ENCODE results near the gene STRBP. TPM values are rescaled to one million over a fixed set of nuclear protein-coding genes. Genes with fewer than 3 reads are reported as not detected.
A peak's percentile ranks its signal among the peaks of the same experiment; 100 is the strongest.
"Not testable (repeated sequence)": the region's sequence is repeated elsewhere in the genome, so short reads cannot be mapped to it uniquely, and the experiment has no call there.

The STRBP gene
- total RNA-seq, 1 experiment from 2014 or later: 18.4 TPM

- DNase-seq (ENCODE audit: low spot score): no peak
Observed at GRCh38 chr9:123283048-123283408, 14.6 kb upstream of the STRBP start.

GRCh38 chr9:123282362-123283047 lies 14.1 kb upstream of the STRBP start:
- DNase-seq (ENCODE audit: low spot score): peak; percentile 22

GRCh38 chr9:123281659-123282350 lies 13.4 kb upstream of the STRBP start:
- no peak for DNase-seq (ENCODE audit: low spot score)

- DNase-seq (ENCODE audit: low spot score): not testable (repeated sequence)
Observed at GRCh38 chr9:123278879-123279493, 10.6 kb upstream of the STRBP start.

- no peak for DNase-seq (ENCODE audit: low spot score)
Observed at GRCh38 chr9:123278361-123278760, 10.0 kb upstream of the STRBP start.

- DNase-seq (ENCODE audit: low spot score): no peak
Observed at GRCh38 chr9:123276551-123276950, 8.2 kb upstream of the STRBP start.

- DNase-seq (ENCODE audit: low spot score): not testable (repeated sequence)
Observed at GRCh38 chr9:123271133-123271532, 2.7 kb upstream of the STRBP start.

- DNase-seq (ENCODE audit: low spot score): no peak
Observed at GRCh38 chr9:123269281-123269680, 895 bp upstream of the STRBP start.

- no peak for DNase-seq (ENCODE audit: low spot score)
Observed at GRCh38 chr9:123268199-123268464, 254 bp downstream of the STRBP start.

- no peak for DNase-seq (ENCODE audit: low spot score)
Observed at GRCh38 chr9:123267481-123268198, 746 bp downstream of the STRBP start.

- DNase-seq (ENCODE audit: low spot score): no peak
Observed at GRCh38 chr9:123266655-123267399, 1.6 kb downstream of the STRBP start.

GRCh38 chr9:123265833-123266232 lies 2.6 kb downstream of the STRBP start:
- DNase-seq (ENCODE audit: low spot score): no peak

GRCh38 chr9:123263227-123263626 lies 5.2 kb downstream of the STRBP start:
- no peak for DNase-seq (ENCODE audit: low spot score)

- no peak for DNase-seq (ENCODE audit: low spot score)
Observed at GRCh38 chr9:123262338-123262737, 6.0 kb downstream of the STRBP start.

- DNase-seq (ENCODE audit: low spot score): no peak
Observed at GRCh38 chr9:123261006-123261677, 7.2 kb downstream of the STRBP start.

GRCh38 chr9:123260340-123260739 lies 8.0 kb downstream of the STRBP start:
- no peak for DNase-seq (ENCODE audit: low spot score)

GRCh38 chr9:123257276-123257675 lies 11.1 kb downstream of the STRBP start:
- DNase-seq (ENCODE audit: low spot score): no peak

- DNase-seq (ENCODE audit: low spot score): no peak
Observed at GRCh38 chr9:123255718-123256117, 12.7 kb downstream of the STRBP start.

- DNase-seq (ENCODE audit: low spot score): no peak
Observed at GRCh38 chr9:123253204-123253603, 15.2 kb downstream of the STRBP start.

- no peak for DNase-seq (ENCODE audit: low spot score)
Observed at GRCh38 chr9:123251741-123252140, 16.6 kb downstream of the STRBP start.

GRCh38 chr9:123251324-123251723 lies 17.1 kb downstream of the STRBP start:
- DNase-seq (ENCODE audit: low spot score): no peak
